GM23338 (cell line): ENCODE data around the gene ATP5F1B. TPM values are rescaled to one million over a fixed set of nuclear protein-coding genes. Genes with fewer than 3 reads are reported as not detected.
"Not testable (repeated sequence)": the region's sequence is repeated elsewhere in the genome, so short reads cannot be mapped to it uniquely, and the experiment has no call there.

Experiments
- ATAC-seq: fragments of 200-7000 bp; cut with Tn5 transposase; 3 replicates; pipeline ENCODE4 v1.9.1; 2020
- DNase-seq: peaks from one replicate; pipeline ENCODE4 v3.0.0-alpha.2; 2015; ENCODE audit warnings: low spot score
- H2AFZ ChIP-seq: fragments of 200-600 bp; sonication (generic); 2 replicates; pipeline ENCODE4 v1.8.0; 2016; ENCODE audit warnings: antibody characterized with exemption, mild to moderate bottlenecking, moderate library complexity
- H3F3A ChIP-seq: fragments of 200-600 bp; sonication (generic); replicated peaks from 2 replicates; pipeline ENCODE4 v1.8.0; 2017; ENCODE audit warnings: antibody characterized with exemption, mixed run types, low read depth
- H3K27ac ChIP-seq: fragments of 200-600 bp; sonication (generic); 2 replicates; pipeline ENCODE4 v1.6.1; 2016; ENCODE audit warnings: low read depth
- H3K27me3 ChIP-seq: fragments of 200-600 bp; sonication (generic); 2 replicates; pipeline ENCODE4 v1.8.0; 2016; ENCODE audit warnings: mild to moderate bottlenecking, mixed run types, moderate library complexity; ENCODE audit not compliant: insufficient read depth
- H3K36me3 ChIP-seq: fragments of 200-600 bp; sonication (generic); 2 replicates; pipeline ENCODE4 v1.8.0; 2016; ENCODE audit warnings: mild to moderate bottlenecking; ENCODE audit not compliant: insufficient read depth
- H3K4me1 ChIP-seq: fragments of 200-600 bp; sonication (generic); 2 replicates; pipeline ENCODE4 v1.8.0; 2016; ENCODE audit warnings: mild to moderate bottlenecking, moderate library complexity; ENCODE audit not compliant: insufficient read depth
- H3K4me2 ChIP-seq: fragments of 200-600 bp; sonication (generic); 2 replicates; pipeline ENCODE4 v1.7.1; 2017; ENCODE audit warnings: mixed run types
- H3K4me3 ChIP-seq: fragments of 200-600 bp; sonication (generic); 2 replicates; pipeline ENCODE4 v1.6.1; 2016; ENCODE audit warnings: mixed run types
- H3K79me2 ChIP-seq: fragments of 200-600 bp; sonication (generic); replicated peaks from 2 replicates; pipeline ENCODE4 v1.8.0; 2017; ENCODE audit warnings: mild to moderate bottlenecking; ENCODE audit not compliant: insufficient read depth
- H3K9me2 ChIP-seq: fragments of 200-600 bp; sonication (generic); 2 replicates; pipeline ENCODE4 v1.8.0; 2017; ENCODE audit not compliant: insufficient read depth
- H4K20me1 ChIP-seq: fragments of 200-600 bp; sonication (generic); replicated peaks from 2 replicates; pipeline ENCODE4 v1.8.0; 2017; ENCODE audit warnings: mild to moderate bottlenecking; ENCODE audit not compliant: insufficient read depth
- H3K27ac Mint-ChIP-seq: 2 replicates; pipeline ENCODE4 v1.8.0; 2020; ENCODE audit warnings: inconsistent platforms, mild to moderate bottlenecking, moderate library complexity, mixed read lengths
- H3K27me3 Mint-ChIP-seq: 3 replicates; pipeline ENCODE4 v1.8.0; 2022; ENCODE audit warnings: low read depth, mild to moderate bottlenecking, moderate library complexity, mixed read lengths, inconsistent platforms; ENCODE audit not compliant: insufficient read depth, poor library complexity
- H3K36me3 Mint-ChIP-seq: 3 replicates; pipeline ENCODE4 v1.8.0; 2021; ENCODE audit warnings: low read depth, mild to moderate bottlenecking, inconsistent platforms, moderate library complexity, mixed read lengths
- H3K4me1 Mint-ChIP-seq: 3 replicates; pipeline ENCODE4 v1.8.0; 2020; ENCODE audit warnings: mild to moderate bottlenecking, inconsistent platforms, mixed read lengths
- H3K4me3 Mint-ChIP-seq: 3 replicates; pipeline ENCODE4 v1.8.0; 2021; ENCODE audit warnings: moderate library complexity, mild to moderate bottlenecking, inconsistent platforms, mixed read lengths
- H3K9me3 Mint-ChIP-seq: 3 replicates; pipeline ENCODE4 v1.8.0; 2020; ENCODE audit warnings: moderate library complexity, mild to moderate bottlenecking, inconsistent platforms, mixed read lengths
- CREB1 ChIP-seq: fragments of 250-450 bp; sonication (Bioruptor Pico); IDR thresholded peaks from 2 replicates; pipeline ENCODE4 v1.5.0; 2020; ENCODE audit warnings: low read depth, mild to moderate bottlenecking, moderate library complexity
- CTCF ChIP-seq, 2 experiments: fragments of 200-600 bp in 1 of 2; sonication (generic) in 1 of 2; conservative IDR thresholded peaks; 2 replicates each; pipeline versions ENCODE4 v1.5.1 to v1.6.1; 2016 to 2017; ENCODE audit warnings: antibody characterized with exemption in 2 of 2, low read depth in 2 of 2, mild to moderate bottlenecking in 2 of 2, moderate library complexity in 1 of 2
- ETS1 ChIP-seq: IDR thresholded peaks from 2 replicates; pipeline ENCODE4 v1.6.1; 2016; ENCODE audit warnings: antibody characterized with exemption
- EZH2 ChIP-seq: fragments of 200-600 bp; sonication (generic); IDR thresholded peaks from one replicate; pipeline ENCODE4 v1.8.0; 2017; ENCODE audit warnings: antibody characterized with exemption, mild to moderate bottlenecking, low read depth; ENCODE audit not compliant: unreplicated experiment
- EZH2phosphoT487 ChIP-seq: fragments of 200-600 bp; sonication (generic); IDR thresholded peaks from one replicate; pipeline ENCODE4 v1.8.1; 2018; ENCODE audit warnings: antibody characterized with exemption; ENCODE audit not compliant: unreplicated experiment
- JUNB ChIP-seq: IDR thresholded peaks from one replicate; pipeline ENCODE4 v1.6.1; 2016; ENCODE audit warnings: antibody characterized with exemption; ENCODE audit not compliant: unreplicated experiment
- POLR2AphosphoS5 ChIP-seq: IDR thresholded peaks from 2 replicates; pipeline ENCODE4 v1.6.1; 2016; ENCODE audit warnings: antibody characterized with exemption, low read depth
- REST ChIP-seq: IDR thresholded peaks from one replicate; pipeline ENCODE4 v1.6.1; 2018; ENCODE audit warnings: antibody characterized with exemption; ENCODE audit not compliant: unreplicated experiment
- STAT1 ChIP-seq: IDR thresholded peaks from one replicate; pipeline ENCODE4 v1.6.1; 2016; ENCODE audit warnings: antibody characterized with exemption; ENCODE audit not compliant: unreplicated experiment
- ZNF114 ChIP-seq: fragments of 250-450 bp; sonication (Bioruptor Pico); IDR thresholded peaks from 2 replicates; pipeline ENCODE4 v1.5.0; 2020; ENCODE audit warnings: mild to moderate bottlenecking, moderate library complexity
- ZNF331 ChIP-seq: fragments of 250-450 bp; sonication (Bioruptor Pico); IDR thresholded peaks from 2 replicates; pipeline ENCODE4 v1.5.0; 2020; ENCODE audit warnings: low read depth, mild to moderate bottlenecking, moderate library complexity
- polyA plus RNA-seq: library from polyadenylated mRNA; unstranded; fragments of >200 nt; fragmentation: Nextera tagmentation; extraction: Ambion mirVana; gene quantifications from 2 replicates; pipeline ENCODE4 v1.2.1, GENCODE V29; 2016
- total RNA-seq: library from RNA; depleted of rRNA; stranded (reverse); fragments of >200 nt; shearing (Covaris generic); gene quantifications from 2 replicates; pipeline ENCODE4 v1.2.3, GENCODE V29; 2014

Gene ATP5F1B
- total and polyA plus RNA-seq, 2 experiments from 2014 or later: 763 to 956 TPM

GRCh38 chr12:56657416-56658379, 11.9 kb upstream of the ATP5F1B start (continued):
- no peak for TF ChIP-seq ETS1
- TF ChIP-seq STAT1: no peak
- no peak for TF ChIP-seq EZH2
- TF ChIP-seq ZNF114 (CRISPR knock-in tag): no peak
- no peak for TF ChIP-seq JUNB
- no peak for TF ChIP-seq EZH2phosphoT487
- no peak for TF ChIP-seq CTCF (conservative IDR thresholded peaks at IDR 0.05; ENCODE audit: low read depth in 2 of 2)
- no peak for TF ChIP-seq CREB1 (CRISPR knock-in tag)
- no peak for TF ChIP-seq POLR2AphosphoS5
- TF ChIP-seq ZNF331 (CRISPR knock-in tag): no peak
- TF ChIP-seq REST: no peak

- not testable (repeated sequence) for H3K27me3 ChIP-seq, H2AFZ ChIP-seq, H3K4me3 ChIP-seq, H3F3A ChIP-seq, H3K4me3 Mint-ChIP-seq, H3K9me2 ChIP-seq, H3K4me1 Mint-ChIP-seq, DNase-seq, H3K79me2 ChIP-seq, H3K36me3 ChIP-seq, H3K4me2 ChIP-seq, H3K27ac ChIP-seq, ATAC-seq, H3K27me3 Mint-ChIP-seq, H3K27ac Mint-ChIP-seq, H3K4me1 ChIP-seq, H4K20me1 ChIP-seq
- H3K36me3 Mint-ChIP-seq: peaks cover 38% of the 10 kb centered on the region
- peaks cover 48% of the 10 kb centered on the region for H3K9me3 Mint-ChIP-seq
Measured at GRCh38 chr12:56653781-56654180, 8.0 kb upstream of the ATP5F1B start.

- H3K27ac ChIP-seq, H3K4me3 ChIP-seq, H3K27me3 ChIP-seq, H3K27ac Mint-ChIP-seq, H3K4me3 Mint-ChIP-seq, H2AFZ ChIP-seq, H3K4me1 ChIP-seq, H3K9me2 ChIP-seq, DNase-seq, ATAC-seq, H3K4me2 ChIP-seq: not testable (repeated sequence)
- Mint-ChIP-seq H3K27me3 (peaks cover 12% of the 10 kb centered on the region), H3K36me3 (peaks cover 44% of the 10 kb centered on the region), H3K4me1 (peaks cover 20% of the 10 kb centered on the region), H3K9me3 (peaks cover 14% of the 10 kb centered on the region)
- H3K79me2 ChIP-seq: peaks cover 27% of the 10 kb centered on the region
- H4K20me1 ChIP-seq: peaks cover 14% of the 10 kb centered on the region
- H3K36me3 ChIP-seq: peaks cover 16% of the 10 kb centered on the region
- peaks cover 17% of the 10 kb centered on the region for H3F3A ChIP-seq
Measured at GRCh38 chr12:56648023-56648422, 2.2 kb upstream of the ATP5F1B start.
